Measurements from ENCODE around the gene TRPT1. TPM values are rescaled to one million over a fixed set of nuclear protein-coding genes. Genes with fewer than 3 reads are reported as not detected.

TRPT1 gene
- total RNA-seq, 1 donor from 2014 or later: 98.1 TPM

DNA sequence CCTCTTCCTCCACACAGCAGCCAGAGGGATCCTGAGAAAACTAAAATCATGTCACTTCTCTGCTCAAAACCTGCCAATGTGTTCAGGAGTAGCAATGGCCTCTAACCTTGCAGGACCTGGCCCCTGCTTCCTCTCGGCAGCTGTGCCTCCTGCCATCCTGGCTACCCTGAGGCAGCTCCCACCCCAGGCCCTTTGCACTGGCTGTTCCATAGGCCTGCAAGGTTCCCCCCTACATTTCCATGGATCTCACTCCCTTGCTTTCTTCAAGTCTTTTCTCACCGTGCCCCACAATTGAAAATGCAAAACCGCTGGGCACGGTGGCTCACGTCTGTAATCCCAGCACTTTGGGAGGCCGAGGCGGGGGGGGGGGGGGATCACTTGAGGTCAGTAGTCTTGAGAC is 42.1 kb downstream of the TRPT1 start:
- no peak overlapping the region for H3K4me3 ChIP-seq (ENCODE audit: low read depth, low read length)
- DNase-seq (ENCODE audit: low read depth): no peak

DNA sequence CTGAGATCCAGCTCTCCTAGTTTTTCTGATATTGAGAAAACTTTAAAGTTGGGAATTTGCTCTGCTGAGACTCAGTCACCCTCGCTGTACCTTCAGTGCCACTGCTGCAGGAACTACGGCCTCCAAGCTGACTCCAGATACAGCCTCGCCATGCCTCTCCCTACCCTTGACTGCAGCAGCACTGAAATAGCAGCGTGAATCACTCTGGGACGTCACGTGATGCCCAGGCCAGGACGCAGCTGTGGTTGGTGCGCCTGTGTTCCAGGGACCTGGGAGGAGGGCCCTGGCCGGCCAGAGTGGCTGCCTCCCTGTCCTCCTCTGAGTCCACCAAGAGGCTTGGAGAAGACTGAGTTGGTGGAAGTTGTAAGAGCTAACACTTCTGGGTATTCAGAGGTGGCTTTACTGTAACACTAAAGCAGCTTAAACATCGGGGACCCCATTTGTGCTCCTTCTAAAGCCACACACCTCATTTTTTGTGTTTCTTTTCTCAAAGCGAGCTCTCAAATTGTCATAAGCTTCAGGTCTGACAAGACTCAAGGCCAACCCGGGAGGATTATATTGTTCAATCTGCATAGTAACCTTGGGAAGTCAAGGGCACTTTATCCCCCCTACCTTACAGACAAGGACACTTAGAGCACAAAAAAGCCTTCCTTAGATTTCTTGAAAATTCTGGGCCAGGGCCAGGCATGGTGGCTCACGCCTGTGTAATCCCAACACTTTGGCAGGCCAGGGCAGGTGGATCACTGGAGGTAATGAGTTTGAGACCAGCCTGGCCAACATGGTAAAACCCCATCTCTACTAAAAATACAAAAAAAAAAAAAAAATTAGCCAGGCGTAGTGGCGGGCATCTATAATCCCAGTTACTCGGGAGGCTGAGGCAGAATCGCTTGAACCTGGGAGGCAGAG is 44.2 kb downstream of the TRPT1 start:
- no peak for DNase-seq (ENCODE audit: low read depth)
- H3K4me3 ChIP-seq (ENCODE audit: low read depth, low read length): no peak overlapping the region
- TF ChIP-seq CTCF (conservative IDR thresholded peaks at IDR 0.05; ENCODE audit: low read depth, low read length): no peak

More for the DNA sequence above, 42.1 kb downstream of the TRPT1 start:
- TF ChIP-seq CTCF (conservative IDR thresholded peaks at IDR 0.05; ENCODE audit: low read depth, low read length): no peak

DNA sequence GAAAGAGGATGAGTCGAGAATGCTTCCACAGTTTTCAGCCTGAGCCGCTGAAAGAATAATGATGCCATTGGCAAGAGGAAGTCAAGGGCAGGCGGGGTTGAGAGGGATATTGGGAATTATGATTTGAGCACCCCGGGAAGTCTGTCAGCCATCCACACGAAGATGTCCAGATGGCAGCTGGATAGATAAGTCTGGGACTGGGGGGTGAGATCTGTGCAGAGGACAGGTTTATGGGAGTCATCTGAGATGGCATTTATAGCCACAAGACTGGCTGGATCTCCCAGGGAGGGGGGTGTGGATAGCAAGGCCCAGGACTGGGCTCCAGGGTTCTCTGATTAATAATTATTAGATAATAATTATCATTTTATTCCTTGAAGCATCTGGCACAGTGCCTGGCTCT is 45.1 kb downstream of the TRPT1 start:
- no peak overlapping the region for H3K4me3 ChIP-seq (ENCODE audit: low read depth, low read length)
- no peak for DNase-seq (ENCODE audit: low read depth)
- no peak for TF ChIP-seq CTCF (conservative IDR thresholded peaks at IDR 0.05; ENCODE audit: low read depth, low read length)

GRCh38 chr11:64178951-64179639 is 46.9 kb downstream of the TRPT1 start:
- TF ChIP-seq CTCF (conservative IDR thresholded peaks at IDR 0.05; ENCODE audit: low read depth, low read length): no peak
- no peak overlapping the region for H3K4me3 ChIP-seq (ENCODE audit: low read depth, low read length)
- no peak for DNase-seq (ENCODE audit: low read depth)

DNA sequence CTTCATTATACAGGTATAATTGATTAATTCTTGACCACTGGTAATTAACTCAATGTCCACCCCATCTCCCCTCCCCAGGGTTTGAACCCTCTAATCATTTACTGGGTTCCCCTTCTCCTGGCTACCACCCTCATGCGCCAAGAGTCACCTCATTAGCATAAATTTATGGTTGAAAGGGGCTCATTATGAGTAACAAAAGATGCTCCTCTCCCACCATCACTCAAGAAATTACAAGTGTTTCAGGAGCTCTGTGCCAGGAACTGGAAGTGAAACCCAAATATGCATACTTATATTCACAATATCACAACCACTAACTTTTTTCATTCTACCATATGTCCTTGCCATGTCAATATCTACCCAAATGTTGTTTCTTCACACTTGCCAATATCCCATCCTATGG is 47.8 kb downstream of the TRPT1 start:
- DNase-seq (ENCODE audit: low read depth): no peak
- no peak overlapping the region for H3K4me3 ChIP-seq (ENCODE audit: low read depth, low read length)
- TF ChIP-seq CTCF (conservative IDR thresholded peaks at IDR 0.05; ENCODE audit: low read depth, low read length): no peak

GRCh38 chr11:64176751-64177150 is 49.2 kb downstream of the TRPT1 start:
- H3K4me3 ChIP-seq (ENCODE audit: low read depth, low read length): no peak overlapping the region
- TF ChIP-seq CTCF (conservative IDR thresholded peaks at IDR 0.05; ENCODE audit: low read depth, low read length): no peak
- no peak for DNase-seq (ENCODE audit: low read depth)

Other genes with a start within 250 kb of the TRPT1 start
- gene OTUB1, start 239.7 kb downstream of the TRPT1 start, total RNA-seq: 109 and 204 TPM in 2 replicates
- not detected in 2 replicates for gene FLRT1, start 190.3 kb downstream of the TRPT1 start, total RNA-seq
- 18.7 and 27.8 TPM in 2 replicates for gene MACROD1, start 60.1 kb downstream of the TRPT1 start, total RNA-seq
- 275 and 315 TPM in 2 replicates for gene STIP1, start 40.0 kb downstream of the TRPT1 start, total RNA-seq
- 0.29 and 2.8 TPM in 2 replicates for gene FERMT3, start 19.5 kb downstream of the TRPT1 start, total RNA-seq
- gene NUDT22, start 88 bp upstream of the TRPT1 start, total RNA-seq: 69.2 and 91.9 TPM in 2 replicates
- gene DNAJC4, start 4.4 kb upstream of the TRPT1 start, total RNA-seq: 12.5 and 17.6 TPM in 2 replicates
- 15.6 and 25.7 TPM in 2 replicates for gene VEGFB, start 8.4 kb upstream of the TRPT1 start, total RNA-seq
- gene FKBP2, start 14.9 kb upstream of the TRPT1 start, total RNA-seq: 72.6 and 184 TPM in 2 replicates
- gene PPP1R14B, start 20.8 kb upstream of the TRPT1 start, total RNA-seq: 674 and 753 TPM in 2 replicates
- 42.8 and 43.5 TPM in 2 replicates for gene PLCB3, start 25.3 kb upstream of the TRPT1 start, total RNA-seq
- gene BAD, start 58.5 kb upstream of the TRPT1 start, total RNA-seq: 113 and 156 TPM in 2 replicates
- 16.3 and 24.8 TPM in 2 replicates for gene GPR137, start 59.7 kb upstream of the TRPT1 start, total RNA-seq
- gene KCNK4, start 65.1 kb upstream of the TRPT1 start, total RNA-seq: 0.51 TPM in 1 of 2 replicates, not detected in the other
- gene CATSPERZ, start 74.2 kb upstream of the TRPT1 start, total RNA-seq: not detected in 2 replicates
- 47.2 and 61.9 TPM in 2 replicates for gene ESRRA, start 79.3 kb upstream of the TRPT1 start, total RNA-seq
- gene TRMT112, start 91.4 kb upstream of the TRPT1 start, total RNA-seq: 359 and 470 TPM in 2 replicates
- gene PRDX5, start 91.9 kb upstream of the TRPT1 start, total RNA-seq: 284 and 357 TPM in 2 replicates
- gene CCDC88B, start 114.0 kb upstream of the TRPT1 start, total RNA-seq: 2.5 and 4.8 TPM in 2 replicates
- 37.1 and 69.9 TPM in 2 replicates for gene RPS6KA4, start 133.0 kb upstream of the TRPT1 start, total RNA-seq